Muscle of back (tissue), 11 donors: ENCODE measurements around the gene LRRC45. TPM values are rescaled to one million over a fixed set of nuclear protein-coding genes. Genes with fewer than 3 reads are reported as not detected.

Source experiments
- DNase-seq, 3 donors: peaks; one replicate each; pipeline versions ENCODE4 v3.0.0 to v3.0.0-alpha.2; 2013
- polyA plus RNA-seq, 10 donors: library from polyadenylated mRNA; unstranded; fragments of 120-200 nt; gene quantifications; one replicate each; pipeline ENCODE4 v1.2.1, GENCODE V29; 2013; ENCODE audit not compliant: insufficient read length in 10 of 10

LRRC45 gene
- polyA plus RNA-seq, 10 donors, result 5.3 to 12.7 (median 8.5) TPM

- no peak for DNase-seq
Observed at GRCh38 chr17:82018989-82019689, 4.0 kb upstream of the LRRC45 start.

GRCh38 chr17:82019690-82020571 lies 3.2 kb upstream of the LRRC45 start:
- DNase-seq, result no peak

- no peak for DNase-seq
Observed at GRCh38 chr17:82020572-82021106, 2.5 kb upstream of the LRRC45 start.

- DNase-seq, result peak; percentile 31 to 72 (median 53)
Observed at GRCh38 chr17:82021107-82021899, 1.8 kb upstream of the LRRC45 start.

GRCh38 chr17:82021900-82022309 lies 1.2 kb upstream of the LRRC45 start:
- DNase-seq, result no peak

- no peak for DNase-seq
Observed at GRCh38 chr17:82022310-82022980, 660 bp upstream of the LRRC45 start, which contains the start of gene CENPX. CENPX (minus strand) TSS chr17:82022878; CDS start chr17:82022861, 17 bp downstream.

GRCh38 chr17:82023447-82024241 lies 539 bp downstream of the LRRC45 start:
- DNase-seq, result no peak

GRCh38 chr17:82024859-82025258 lies 1.8 kb downstream of the LRRC45 start:
- no peak for DNase-seq

- DNase-seq, result no peak
Observed at GRCh38 chr17:82025401-82026107, 2.4 kb downstream of the LRRC45 start.

- DNase-seq, result no peak
Observed at GRCh38 chr17:82028246-82028645, 5.1 kb downstream of the LRRC45 start.

- DNase-seq, result no peak
Observed at GRCh38 chr17:82028966-82029365, 5.9 kb downstream of the LRRC45 start.

GRCh38 chr17:82029391-82029790 lies 6.3 kb downstream of the LRRC45 start:
- DNase-seq, result no peak

- DNase-seq, result no peak
Observed at GRCh38 chr17:82029990-82030469, 6.9 kb downstream of the LRRC45 start.

- DNase-seq, result peak; percentile 63 to 94 (median 89)
Observed at GRCh38 chr17:82030470-82031302, 7.6 kb downstream of the LRRC45 start.

- DNase-seq, result peak in 1 of 3 donors; percentile 44
Observed at GRCh38 chr17:82031303-82031884, 8.3 kb downstream of the LRRC45 start, which contains the start of gene RAC3. RAC3 (plus strand) TSS chr17:82031678; CDS start chr17:82031762, 84 bp downstream.

- DNase-seq, result no peak
Observed at GRCh38 chr17:82031885-82032627, 9.0 kb downstream of the LRRC45 start.
